Brain microvascular endothelial cell (primary cell): ENCODE data around the gene DAB1.

ENCODE experiments used
- DNase-seq: peaks from one replicate; pipeline ENCODE4 v3.0.0-alpha.2; 2020
- H3K27ac ChIP-seq: fragments of 250-450 bp; sonication (Bioruptor Pico); 2 replicates; pipeline ENCODE4 v1.5.1; 2020; ENCODE audit warnings: mild to moderate bottlenecking, moderate library complexity
- H3K27me3 ChIP-seq: fragments of 250-450 bp; sonication (Bioruptor Pico); replicated peaks from 2 replicates; pipeline ENCODE4 v1.5.1; 2020; ENCODE audit warnings: mild to moderate bottlenecking
- H3K36me3 ChIP-seq: fragments of 250-450 bp; sonication (Bioruptor Pico); replicated peaks from 2 replicates; pipeline ENCODE4 v1.5.1; 2020; ENCODE audit warnings: mild to moderate bottlenecking
- H3K4me3 ChIP-seq: 2 replicates; pipeline ENCODE4 v1.5.1; 2011; ENCODE audit warnings: low read depth, mild to moderate bottlenecking, control low read depth, low read length, moderate library complexity
- CTCF ChIP-seq: IDR thresholded peaks from 2 replicates; pipeline ENCODE4 v1.5.1; 2011; ENCODE audit warnings: low read depth, mild to moderate bottlenecking, moderate library complexity, low read length, control low read depth, inconsistent platforms; ENCODE audit errors: missing control alignments
- in situ Hi-C: cut with HindIII; loops from 2 replicates; pipeline ENCODE4 v1.10.0; 2017; ENCODE audit warnings: low sequenced_read_pairs, low pct_ligation_motif_present

The DAB1 gene

DNA sequence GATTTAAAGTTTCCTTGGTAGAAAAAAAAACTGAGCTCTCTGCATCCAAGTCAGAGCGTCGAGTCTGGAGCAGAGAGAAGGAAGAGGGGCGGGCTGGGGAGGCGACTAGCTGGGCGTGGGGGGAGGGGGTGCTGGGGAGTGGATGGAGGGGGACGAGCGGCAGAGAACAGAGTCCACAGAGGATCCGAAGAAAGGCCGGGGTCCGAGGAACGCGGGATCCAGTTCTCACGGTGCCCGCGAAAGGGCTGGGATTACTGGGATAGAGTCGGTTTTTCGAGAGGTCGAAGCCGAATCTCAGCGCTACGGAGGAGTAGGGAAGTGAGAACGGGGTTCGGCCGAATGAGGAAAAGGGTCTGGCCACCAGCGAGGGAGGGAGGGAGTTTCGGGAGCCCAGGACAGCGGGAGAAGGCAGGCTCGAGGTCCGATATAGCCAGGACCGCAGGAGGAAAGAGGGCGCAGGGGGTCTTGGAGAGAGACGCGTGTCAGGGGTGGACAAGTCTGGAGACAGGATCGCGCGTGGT is 665 bp downstream of the DAB1 start:
- Histone ChIP-seq H3K27me3 (peaks cover 48% of the 10 kb centered on the region), H3K36me3 (no peaks in the 10 kb centered on the region), H3K4me3 (peak overlapping the region; percentile 30), H3K27ac (no peak overlapping the region)
- DNase-seq = no peak
- no peak for TF ChIP-seq CTCF
- in situ Hi-C loops = no loop called here

DNA sequence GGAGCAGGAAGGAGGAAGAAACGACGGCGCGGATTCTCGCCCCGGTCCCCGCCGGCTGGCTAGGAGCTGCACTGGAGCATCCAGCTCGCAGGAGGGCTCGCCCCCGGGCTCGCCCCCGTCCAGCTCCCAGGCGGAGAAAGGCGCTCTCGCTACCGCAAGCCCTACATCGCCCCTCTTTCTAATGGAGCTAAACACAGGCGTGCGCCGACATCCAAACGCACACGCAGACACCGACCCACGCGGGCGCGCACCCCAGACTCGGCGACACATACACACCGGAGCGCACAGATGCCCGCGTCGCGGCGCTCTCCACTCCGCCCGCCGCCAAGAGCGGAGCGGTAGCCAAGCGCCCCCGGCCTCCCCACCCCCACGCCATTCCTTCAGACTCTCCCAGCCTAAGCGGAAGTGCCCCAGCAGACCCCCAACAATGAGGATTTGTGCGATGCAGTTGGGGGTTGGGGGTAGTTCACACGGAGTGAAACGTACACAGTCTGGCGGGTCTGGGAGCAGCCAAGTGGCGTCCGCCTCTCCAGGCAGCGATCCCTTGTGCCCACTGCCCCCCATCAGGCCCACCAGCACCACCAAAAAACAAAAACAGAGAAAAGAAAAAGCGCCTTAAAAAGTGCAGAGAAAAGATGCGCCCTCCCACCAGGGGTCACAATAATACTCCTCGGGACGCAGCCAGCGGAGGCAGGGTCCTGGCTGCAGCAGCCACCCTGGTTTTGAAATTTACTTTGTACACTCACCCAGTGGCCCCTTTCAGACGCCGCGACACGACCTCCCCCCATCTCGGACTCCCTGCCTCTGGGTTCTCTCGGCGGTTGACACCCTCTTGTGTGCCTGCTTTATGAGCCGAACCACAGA is 1.4 kb downstream of the DAB1 start:
- peak overlapping the region; percentile 40 for H3K4me3 ChIP-seq
- in situ Hi-C loops = no loop called here
- no peaks in the 10 kb centered on the region for H3K36me3 ChIP-seq
- peak; percentile 2 for DNase-seq
- peak; percentile 46 for TF ChIP-seq CTCF
- no peak overlapping the region for H3K27ac ChIP-seq
- H3K27me3 ChIP-seq = peaks cover 48% of the 10 kb centered on the region

DNA sequence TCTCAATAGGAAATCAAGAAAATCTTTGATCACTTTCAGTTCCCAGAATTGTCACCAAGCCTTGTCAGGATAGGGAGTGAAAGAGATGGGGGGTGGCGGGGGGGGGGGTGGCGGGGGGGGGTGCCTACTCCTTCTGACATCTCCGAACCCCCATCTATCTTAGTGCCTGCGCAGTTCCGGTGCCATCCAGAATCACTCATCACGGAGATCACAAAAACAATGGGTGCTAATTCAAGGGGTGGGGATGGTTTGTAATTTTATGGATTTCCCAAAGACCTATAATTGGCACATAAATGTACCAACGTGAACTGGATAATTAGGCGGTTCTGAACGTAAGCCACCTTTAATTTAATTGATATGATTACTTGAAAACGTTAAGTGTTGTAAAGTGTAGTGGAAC is 2.1 kb downstream of the DAB1 start:
- H3K36me3 ChIP-seq = no peaks in the 10 kb centered on the region
- no peak for DNase-seq
- in situ Hi-C loops = no loop called here
- no peak for TF ChIP-seq CTCF
- peaks cover 48% of the 10 kb centered on the region for H3K27me3 ChIP-seq
- H3K4me3 ChIP-seq = no peak overlapping the region
- H3K27ac ChIP-seq = no peak overlapping the region

GRCh38 chr1:57420981-57421785 is 2.7 kb downstream of the DAB1 start:
- H3K36me3 ChIP-seq = no peaks in the 10 kb centered on the region
- in situ Hi-C loops = no loop called here
- H3K4me3 ChIP-seq = no peak overlapping the region
- H3K27me3 ChIP-seq = peaks cover 48% of the 10 kb centered on the region
- no peak for TF ChIP-seq CTCF
- DNase-seq = no peak
- H3K27ac ChIP-seq = no peak overlapping the region

DNA sequence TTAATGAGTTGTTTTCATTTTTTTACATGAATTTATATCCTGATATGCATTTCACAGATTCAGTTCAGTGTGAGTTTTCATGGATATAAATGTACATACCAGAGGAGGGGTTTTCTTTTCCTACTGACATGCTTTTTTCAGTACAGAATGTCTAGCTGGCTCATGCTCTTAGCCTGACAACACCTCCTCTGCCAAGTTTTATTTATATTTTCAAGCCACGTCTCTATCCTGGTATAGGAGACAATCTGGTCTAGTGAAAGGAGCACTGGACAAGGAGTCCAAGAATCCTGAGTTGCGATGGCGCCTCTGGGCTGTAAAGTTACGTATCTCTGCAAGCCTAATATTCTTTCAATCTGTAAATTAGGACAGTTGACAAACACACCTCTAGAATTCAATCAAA is 4.9 kb downstream of the DAB1 start:
- Histone ChIP-seq H3K27me3 (peaks cover 32% of the 10 kb centered on the region), H3K4me3 (no peak overlapping the region), H3K27ac (no peak overlapping the region), H3K36me3 (no peaks in the 10 kb centered on the region)
- in situ Hi-C loops = no loop called here
- DNase-seq = no peak
- no peak for TF ChIP-seq CTCF
